HG03460 (cell line): Measurements from ENCODE around the gene MT1G.
"Not testable (repeated sequence)": the region's sequence is repeated elsewhere in the genome, so short reads cannot be mapped to it uniquely, and the experiment has no call there.

Source experiments
- ATAC-seq: cut with Tn5 transposase; IDR thresholded peaks from one replicate; pipeline ENCODE4 v1.9.1; 2021; ENCODE audit not compliant: unreplicated experiment

MT1G gene

DNA sequence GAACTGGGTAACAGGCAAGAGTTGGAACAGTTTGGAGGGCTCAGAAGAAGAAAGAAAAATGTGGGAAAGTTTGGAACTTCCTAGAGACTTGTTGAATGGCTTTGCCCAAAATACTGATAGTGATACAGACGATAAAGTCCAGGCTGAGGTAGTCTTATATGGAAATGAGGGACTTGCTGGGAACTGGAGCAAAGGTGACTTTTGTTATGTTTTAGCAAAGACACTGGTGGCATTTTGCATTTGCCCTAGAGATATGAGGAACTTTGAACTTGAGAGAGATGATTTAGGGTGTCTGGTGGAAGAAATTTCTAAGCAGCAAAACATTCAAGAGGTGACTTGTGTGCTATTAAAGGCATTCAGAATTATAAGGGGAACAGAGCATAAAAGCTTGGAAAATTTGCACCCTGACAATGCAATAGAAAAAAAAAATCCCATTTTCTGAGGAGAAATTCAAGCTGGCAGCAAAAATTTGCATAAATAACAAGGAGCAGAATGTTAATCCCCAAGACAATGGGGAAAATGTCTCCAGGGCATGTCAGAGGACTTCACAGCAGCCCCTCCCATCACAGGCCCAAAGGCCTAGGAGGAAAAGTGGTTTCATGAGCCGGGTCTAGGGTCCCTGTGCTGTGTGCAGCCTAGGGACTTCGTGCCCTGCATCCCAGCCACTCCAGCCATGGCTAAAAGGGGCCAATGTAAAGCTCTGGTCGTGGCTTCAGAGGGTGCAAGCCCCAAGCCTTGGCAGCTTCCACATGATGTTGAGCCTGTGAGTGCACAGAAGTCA, 46.0 kb downstream of the MT1G start:
- not testable (repeated sequence) for ATAC-seq

DNA sequence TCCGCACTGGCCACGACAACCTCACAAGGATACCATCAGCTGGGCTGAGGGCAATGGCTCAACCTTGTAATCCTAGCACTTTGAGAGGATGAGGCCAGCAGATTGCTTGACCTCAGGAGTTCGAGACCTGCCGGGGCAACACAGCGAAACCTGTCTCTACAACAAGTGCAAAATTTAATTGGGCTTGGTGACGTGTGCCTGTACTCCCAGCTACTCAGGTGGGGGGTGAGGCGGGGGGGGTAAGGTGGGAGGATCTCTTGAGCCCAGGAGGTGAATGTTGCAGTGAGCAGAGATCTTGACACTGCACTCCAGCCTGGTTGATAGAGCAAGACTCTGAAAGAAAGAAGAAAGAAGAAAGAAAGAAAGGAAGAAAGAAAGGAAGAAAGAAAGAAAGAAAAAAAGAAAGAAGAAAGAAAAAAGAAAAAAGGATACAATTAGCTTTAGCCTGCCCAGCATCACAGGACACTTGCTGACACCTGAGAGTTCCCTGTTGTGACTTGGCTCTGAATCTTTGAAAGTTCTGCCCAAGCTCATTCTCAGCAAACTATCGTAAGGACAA, 47.4 kb downstream of the MT1G start:
- ATAC-seq = no peak

DNA sequence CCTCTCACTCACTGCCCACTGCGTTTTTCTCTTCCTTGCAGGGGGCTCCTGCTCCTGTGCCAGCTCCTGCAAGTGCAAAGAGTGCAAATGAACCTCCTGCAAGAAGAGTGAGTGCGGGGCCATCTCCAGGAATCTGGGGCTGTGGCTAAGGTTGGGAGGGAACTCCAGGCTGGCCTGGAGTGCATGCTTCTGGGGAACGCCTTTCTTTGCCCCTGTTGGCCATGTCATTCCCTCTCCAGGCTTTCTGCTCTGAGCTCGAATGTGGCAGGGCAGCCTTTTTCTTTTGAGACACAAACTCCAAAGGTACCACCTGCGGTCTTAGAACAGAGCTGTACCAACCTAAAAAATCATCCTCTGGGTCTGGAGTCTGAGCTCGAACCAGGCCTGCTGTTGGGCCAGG, 49.7 kb downstream of the MT1G start:
- ATAC-seq = no peak

DNA sequence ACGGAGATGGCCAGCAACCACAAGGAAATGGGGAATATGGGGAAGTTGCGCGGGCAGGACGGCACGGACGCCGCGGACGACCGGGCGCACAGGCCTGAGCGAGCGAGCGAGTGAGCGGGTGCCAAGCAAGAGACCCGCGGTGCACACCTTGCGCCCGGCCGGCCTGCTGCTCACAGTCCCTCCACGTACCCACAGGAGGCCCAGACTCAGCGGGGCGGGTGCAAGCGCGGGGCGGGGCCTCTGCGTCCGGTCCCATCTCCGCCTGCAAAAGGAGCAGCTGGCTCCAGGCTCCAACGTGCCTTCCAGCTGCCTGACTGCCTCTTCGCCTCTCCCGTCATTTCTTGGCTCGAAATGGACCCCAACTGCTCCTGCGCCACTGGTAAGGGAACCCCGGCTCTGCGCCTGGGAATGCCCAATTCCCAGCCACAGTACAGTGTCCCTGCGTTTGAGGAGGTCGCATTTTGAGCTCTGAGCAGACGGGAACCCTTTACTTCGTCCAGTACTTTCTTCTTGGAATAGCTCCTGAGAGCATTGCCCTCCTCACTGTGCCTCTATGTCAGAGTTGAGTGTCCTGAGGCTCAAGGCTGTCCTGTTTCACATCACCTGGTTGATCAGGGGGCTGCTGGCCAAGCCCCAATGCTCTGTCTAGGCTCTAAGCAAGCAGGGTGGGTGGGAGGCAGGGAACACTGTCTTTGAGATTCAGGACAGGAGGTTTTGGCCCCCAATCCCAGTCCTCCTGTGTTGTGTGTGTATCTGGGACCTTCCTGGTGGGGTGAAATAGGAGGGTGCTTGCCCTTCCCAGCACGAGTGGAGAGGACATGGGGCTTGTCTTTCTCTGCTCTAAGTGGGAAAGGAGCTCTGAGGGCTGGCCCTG, 50.4 kb downstream of the MT1G start:
- no peak for ATAC-seq
